ENCODE data around the gene NUP93.

Gene NUP93

GRCh38 chr16:56697456-56698155 lies 32.3 kb upstream of the NUP93 start:
- H3K4me2 ChIP-seq (ENCODE audit: low read depth, low read length, poor library complexity, severe bottlenecking), result no peak overlapping the region
- no peaks in the 10 kb centered on the region for H3K9me3 ChIP-seq (ENCODE audit: insufficient read depth, low read length)
- TF ChIP-seq EZH2phosphoT487 (conservative IDR thresholded peaks at IDR 0.05; ENCODE audit: low read length) (no peak), CTCF (IDR thresholded peaks at IDR 0.05; ENCODE audit: insufficient read depth, low read length, poor library complexity, severe bottlenecking) (no peak)
- no peak overlapping the region for H2AFZ ChIP-seq (ENCODE audit: low read depth, low read length, severe bottlenecking)
- no peaks in the 10 kb centered on the region for H3K79me2 ChIP-seq (ENCODE audit: insufficient read depth, low read length)
- no peak overlapping the region for H3K9ac ChIP-seq (ENCODE audit: low read length)
- H3F3A ChIP-seq (ENCODE audit: insufficient read depth), result no peaks in the 10 kb centered on the region
- H3K27ac ChIP-seq (ENCODE audit: low read depth, low read length), result no peak overlapping the region
- no peaks in the 10 kb centered on the region for H3K27me3 ChIP-seq (ENCODE audit: low read length)
- H3K9me2 ChIP-seq (replicated peaks; ENCODE audit: insufficient read depth, low read length), result no peaks in the 10 kb centered on the region
- no peaks in the 10 kb centered on the region for H4K20me1 ChIP-seq (ENCODE audit: low read depth, low read length)
- no peaks in the 10 kb centered on the region for H3K36me3 ChIP-seq (ENCODE audit: low read length)
- H3K4me3 ChIP-seq (ENCODE audit: insufficient read depth, low read length, poor library complexity, severe bottlenecking), result no peak overlapping the region

- no peaks in the 10 kb centered on the region for H3F3A ChIP-seq (ENCODE audit: insufficient read depth)
- no peaks in the 10 kb centered on the region for H4K20me1 ChIP-seq (ENCODE audit: low read depth, low read length)
- no peaks in the 10 kb centered on the region for H3K27me3 ChIP-seq (ENCODE audit: low read length)
- no peak overlapping the region for H3K9ac ChIP-seq (ENCODE audit: low read length)
- no peaks in the 10 kb centered on the region for H3K36me3 ChIP-seq (ENCODE audit: low read length)
- no peak overlapping the region for H3K4me3 ChIP-seq (ENCODE audit: insufficient read depth, low read length, poor library complexity, severe bottlenecking)
- TF ChIP-seq CTCF (IDR thresholded peaks at IDR 0.05; ENCODE audit: insufficient read depth, low read length, poor library complexity, severe bottlenecking), result no peak
- no peak for TF ChIP-seq EZH2phosphoT487 (conservative IDR thresholded peaks at IDR 0.05; ENCODE audit: low read length)
- no peaks in the 10 kb centered on the region for H3K79me2 ChIP-seq (ENCODE audit: insufficient read depth, low read length)
- no peaks in the 10 kb centered on the region for H3K9me2 ChIP-seq (replicated peaks; ENCODE audit: insufficient read depth, low read length)
- H3K4me2 ChIP-seq (ENCODE audit: low read depth, low read length, poor library complexity, severe bottlenecking), result no peak overlapping the region
- H2AFZ ChIP-seq (ENCODE audit: low read depth, low read length, severe bottlenecking), result no peak overlapping the region
- no peaks in the 10 kb centered on the region for H3K9me3 ChIP-seq (ENCODE audit: insufficient read depth, low read length)
- no peak overlapping the region for H3K27ac ChIP-seq (ENCODE audit: low read depth, low read length)
Observed at GRCh38 chr16:56700195-56700594, 29.7 kb upstream of the NUP93 start.

DNA sequence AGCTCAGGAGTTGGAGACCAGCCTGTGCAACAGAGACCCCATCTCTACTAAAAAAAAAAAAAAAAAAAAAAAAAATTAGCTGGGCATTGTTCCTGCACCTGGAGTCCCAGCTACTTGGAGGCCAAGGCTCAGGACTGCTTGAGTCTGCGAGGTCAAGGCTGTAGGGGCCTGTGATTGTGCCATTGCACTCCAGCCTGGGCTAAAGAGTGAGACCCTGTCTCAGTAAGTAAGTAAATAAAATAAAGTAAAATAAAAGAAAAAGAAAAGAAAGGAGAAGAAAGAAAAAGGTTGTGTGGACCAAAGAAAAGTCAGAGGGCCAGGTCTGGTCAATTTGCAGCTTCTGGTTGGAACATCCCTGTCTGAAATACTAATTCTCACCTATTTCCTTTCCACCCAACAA lies 29.3 kb upstream of the NUP93 start:
- Histone ChIP-seq H4K20me1 (ENCODE audit: low read depth, low read length) (no peaks in the 10 kb centered on the region), H3K9ac (ENCODE audit: low read length) (no peak overlapping the region), H3K9me3 (ENCODE audit: insufficient read depth, low read length) (no peaks in the 10 kb centered on the region), H2AFZ (ENCODE audit: low read depth, low read length, severe bottlenecking) (no peak overlapping the region), H3F3A (ENCODE audit: insufficient read depth) (no peaks in the 10 kb centered on the region), H3K27me3 (ENCODE audit: low read length) (no peaks in the 10 kb centered on the region), H3K4me3 (ENCODE audit: insufficient read depth, low read length, poor library complexity, severe bottlenecking) (no peak overlapping the region), H3K9me2 (replicated peaks; ENCODE audit: insufficient read depth, low read length) (no peaks in the 10 kb centered on the region), H3K27ac (ENCODE audit: low read depth, low read length) (no peak overlapping the region), H3K4me2 (ENCODE audit: low read depth, low read length, poor library complexity, severe bottlenecking) (no peak overlapping the region), H3K79me2 (ENCODE audit: insufficient read depth, low read length) (no peaks in the 10 kb centered on the region), H3K36me3 (ENCODE audit: low read length) (no peaks in the 10 kb centered on the region)
- TF ChIP-seq EZH2phosphoT487 (conservative IDR thresholded peaks at IDR 0.05; ENCODE audit: low read length), result no peak
- TF ChIP-seq CTCF (IDR thresholded peaks at IDR 0.05; ENCODE audit: insufficient read depth, low read length, poor library complexity, severe bottlenecking), result no peak

All from SU-DHL-6 (cell line).